Panc1 (cell line): Measurements from ENCODE around the gene ERO1B. TPM values are rescaled to one million over a fixed set of nuclear protein-coding genes. Genes with fewer than 3 reads are reported as not detected.

Source experiments
- ATAC-seq: fragments of 200-7000 bp; cut with Tn5 transposase; 2 replicates; pipeline ENCODE4 v1.9.1; 2020; ENCODE audit warnings: mild to moderate bottlenecking, moderate library complexity
- BruUV-seq: library from RNA; stranded (reverse); fragments of 400-500 nt; replicated peaks from 2 replicates; lab custom pipeline; 2021; lab: Mats Ljungman, UMichigan
- CTCF ChIA-PET: fragments of 300-600 bp; sonication (Branson Sonifier 250); formaldehyde crosslinking; loops from one replicate; lab custom pipeline; 2022; ENCODE audit warnings: antibody characterized with exemption; lab: Charles Lee
- POLR2A ChIA-PET: fragments of 300-600 bp; sonication (Branson Sonifier 250); formaldehyde crosslinking; loops from one replicate; lab custom pipeline; 2022; ENCODE audit warnings: antibody characterized with exemption; lab: Charles Lee
- DNase-seq: peaks from one replicate; pipeline ENCODE4 v3.0.0-alpha.2; 2010; ENCODE audit warnings: low read depth, low spot score
- H3K27ac ChIP-seq: 2 replicates; pipeline ENCODE4 v1.5.1; 2011; ENCODE audit warnings: mild to moderate bottlenecking, low read length, inconsistent platforms
- H3K27me3 ChIP-seq: fragments of 200-500 bp; sonication (Bioruptor generic); 2 replicates; pipeline ENCODE4 v1.6.0; 2014; ENCODE audit warnings: low read length, inconsistent platforms; ENCODE audit not compliant: control insufficient read depth, insufficient read depth
- H3K36me3 ChIP-seq: fragments of 200-500 bp; sonication (Bioruptor generic); 2 replicates; pipeline ENCODE4 v1.5.1; 2014; ENCODE audit warnings: inconsistent platforms, mild to moderate bottlenecking, low read length, moderate library complexity; ENCODE audit not compliant: control insufficient read depth, insufficient read depth
- H3K4me1 ChIP-seq: 2 replicates; pipeline ENCODE4 v1.5.1; 2011; ENCODE audit warnings: inconsistent platforms, mild to moderate bottlenecking, low read length, moderate library complexity; ENCODE audit not compliant: control insufficient read depth, insufficient read depth
- H3K4me3 ChIP-seq, 2 experiments: 2 replicates each; pipeline ENCODE4 v1.5.1; 2011 to 2012; ENCODE audit warnings: low read depth in 2 of 2, low read length in 2 of 2, mild to moderate bottlenecking in 2 of 2, inconsistent platforms in 1 of 2, moderate library complexity in 1 of 2
- H3K9me3 ChIP-seq: fragments of 200-500 bp; sonication (Bioruptor generic); 2 replicates; pipeline ENCODE4 v1.5.1; 2014; ENCODE audit warnings: low read depth, mild to moderate bottlenecking, inconsistent platforms, low read length, moderate library complexity; ENCODE audit not compliant: control insufficient read depth, insufficient read depth
- CTCF ChIP-seq: fragments of 450-650 bp; IDR thresholded peaks from 2 replicates; pipeline ENCODE4 v1.5.1; 2017; ENCODE audit warnings: mild to moderate bottlenecking
- POLR2AphosphoS5 ChIP-seq: IDR thresholded peaks from 2 replicates; pipeline ENCODE4 v1.6.1; 2012; ENCODE audit warnings: mild to moderate bottlenecking, low read depth, low read length, moderate library complexity
- REST ChIP-seq, 2 experiments: IDR thresholded peaks; 2 replicates each; pipeline ENCODE4 v1.6.1; 2011 to 2012; ENCODE audit warnings: low read depth in 2 of 2, control low read depth in 1 of 2, low read length in 1 of 2, mild to moderate bottlenecking in 1 of 2, moderate library complexity in 1 of 2; ENCODE audit not compliant: insufficient read depth in 1 of 2
- SIN3A ChIP-seq: IDR thresholded peaks from 2 replicates; pipeline ENCODE4 v1.6.1; 2012; ENCODE audit warnings: low read depth, mild to moderate bottlenecking, low read length, moderate library complexity, borderline replicate concordance; ENCODE audit not compliant: insufficient read depth
- TCF7L2 ChIP-seq: IDR thresholded peaks from 2 replicates; pipeline ENCODE4 v1.6.1; 2011; ENCODE audit warnings: mild to moderate bottlenecking, low read depth, low read length, inconsistent platforms
- in situ Hi-C: cut with HindIII; loops from 2 replicates; pipeline ENCODE4 v1.10.0; 2016; ENCODE audit warnings: low sequenced_read_pairs, low pct_unique_long_range_greater_than_20kb
- intact Hi-C: fragments of 100-400 bp; cut with micrococcal nuclease; formaldehyde crosslinking; loops from one replicate; pipeline ENCODE4 v1.10.0; 2022; ENCODE audit not compliant: unreplicated experiment
- total RNA-seq: library from RNA; stranded (reverse); gene quantifications from one replicate; pipeline ENCODE4 v1.2.1, GENCODE V29; 2021; ENCODE audit not compliant: unreplicated experiment

ERO1B gene
- total RNA-seq, 1 experiment from 2014 or later: 19.9 TPM

GRCh38 chr1:236289492-236290131 is 7.9 kb upstream of the ERO1B start:
- DNase-seq: no peak
- ATAC-seq: no peak
- no peak for TF ChIP-seq REST (IDR thresholded peaks at IDR 0.05; ENCODE audit: insufficient read depth in 1 of 2, low read depth in 2 of 2, low read length in 1 of 2)
- Histone ChIP-seq H3K27me3 (peaks cover 2% of the 10 kb centered on the region; the same call in 1 of the 2 replicates), H3K27ac (no peak overlapping the region), H3K4me1 (peaks cover 3% of the 10 kb centered on the region), H3K4me3 (no peak overlapping the region), H3K36me3 (no peaks in the 10 kb centered on the region), H3K9me3 (no peaks in the 10 kb centered on the region)
- ChIA-PET POLR2A (no interaction called here), CTCF (no interaction called here)
- in situ Hi-C loops: no loop called here
- intact Hi-C loops: loop anchor here (10.0 kb wide), 2 partner anchors 105 to 185 kb away; partner anchors contain the start of gene EDARADD
- no TSS peak for BruUV-seq

- BruUV-seq: no TSS peak
Measured at GRCh38 chr1:236288620-236288976, 6.8 kb upstream of the ERO1B start.

More at GRCh38 chr1:236288620-236288976, 6.8 kb upstream of the ERO1B start:
- CTCF ChIA-PET: interaction anchor here (0.6 kb wide), 1 partner anchor 28 kb away, joined by 6 read pairs; no protein-coding TSS in a partner anchor
- intact Hi-C loops (loop anchor here (10.0 kb wide), 2 partner anchors 106 to 184 kb away; partner anchors contain the start of gene EDARADD), in situ Hi-C loops (no loop called here)
- no peak overlapping the region for H3K27ac ChIP-seq
- H3K4me3 ChIP-seq: no peak overlapping the region
- H3K36me3 ChIP-seq: no peaks in the 10 kb centered on the region
- ATAC-seq (0 out of 2 replicates have a peak, but pooled peaks have one; percentile 63), DNase-seq (no peak)
- POLR2A ChIA-PET: no interaction called here
- H3K4me1 ChIP-seq: peaks cover 11% of the 10 kb centered on the region
- H3K9me3 ChIP-seq: no peaks in the 10 kb centered on the region
- peaks cover 2% of the 10 kb centered on the region; the same call in 1 of the 2 replicates for H3K27me3 ChIP-seq
- TF ChIP-seq POLR2AphosphoS5 (no peak), TCF7L2 (no peak), REST (IDR thresholded peaks at IDR 0.05; ENCODE audit: insufficient read depth in 1 of 2, low read depth in 2 of 2, low read length in 1 of 2) (no peak), CTCF (no peak), SIN3A (no peak)
